ENCODE measurements around the gene B4GALNT3. TPM values are rescaled to one million over a fixed set of nuclear protein-coding genes. Genes with fewer than 3 reads are reported as not detected.

Gene B4GALNT3
- total RNA-seq, 3 donors from 2014 or later (not counting 1 experiment from before 2014, with no cell fraction given), result 0.93 to 4.2 TPM; not detected in 1

GRCh38 chr12:553216-554000 is 93.7 kb downstream of the B4GALNT3 start:
- WGBS (ENCODE audit: insufficient coverage), result 45% methylated on average over 23 of the region's 23 CpGs
- Histone ChIP-seq H3K9me3 (ENCODE audit: control insufficient read depth, insufficient read depth, low read length) (no peaks in the 10 kb centered on the region), H3K36me3 (ENCODE audit: control insufficient read depth, insufficient read depth, low read length) (no peaks in the 10 kb centered on the region), H3K4me3 (ENCODE audit: low read length) (peak overlapping the region; percentile 32), H3K4me1 (ENCODE audit: control insufficient read depth, insufficient read depth, low read length) (peaks cover 11% of the 10 kb centered on the region), H3K27ac (ENCODE audit: low read length) (peak overlapping the region; percentile 15), H3K27me3 (ENCODE audit: control insufficient read depth, insufficient read depth, low read length) (no peaks in the 10 kb centered on the region)
- H3K27me3 Mint-ChIP-seq (ENCODE audit: low read depth in 2 of 2), result no peaks in the 10 kb centered on the region
- peak in 2 of 3 donors; percentile 26 to 88 for ATAC-seq
- peak in 1 of 2 donors; percentile 51 for DNase-seq
- H3K4me3 Mint-ChIP-seq, result no peak overlapping the region
- H3K36me3 Mint-ChIP-seq, result no peaks in the 10 kb centered on the region
- no peaks in the 10 kb centered on the region for H3K9me3 Mint-ChIP-seq
- TF ChIP-seq, protein P1, sequence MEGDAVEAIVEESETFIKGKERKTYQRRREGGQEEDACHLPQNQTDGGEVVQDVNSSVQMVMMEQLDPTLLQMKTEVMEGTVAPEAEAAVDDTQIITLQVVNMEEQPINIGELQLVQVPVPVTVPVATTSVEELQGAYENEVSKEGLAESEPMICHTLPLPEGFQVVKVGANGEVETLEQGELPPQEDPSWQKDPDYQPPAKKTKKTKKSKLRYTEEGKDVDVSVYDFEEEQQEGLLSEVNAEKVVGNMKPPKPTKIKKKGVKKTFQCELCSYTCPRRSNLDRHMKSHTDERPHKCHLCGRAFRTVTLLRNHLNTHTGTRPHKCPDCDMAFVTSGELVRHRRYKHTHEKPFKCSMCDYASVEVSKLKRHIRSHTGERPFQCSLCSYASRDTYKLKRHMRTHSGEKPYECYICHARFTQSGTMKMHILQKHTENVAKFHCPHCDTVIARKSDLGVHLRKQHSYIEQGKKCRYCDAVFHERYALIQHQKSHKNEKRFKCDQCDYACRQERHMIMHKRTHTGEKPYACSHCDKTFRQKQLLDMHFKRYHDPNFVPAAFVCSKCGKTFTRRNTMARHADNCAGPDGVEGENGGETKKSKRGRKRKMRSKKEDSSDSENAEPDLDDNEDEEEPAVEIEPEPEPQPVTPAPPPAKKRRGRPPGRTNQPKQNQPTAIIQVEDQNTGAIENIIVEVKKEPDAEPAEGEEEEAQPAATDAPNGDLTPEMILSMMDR (IDR thresholded peaks at IDR 0.05), result no peak
- intact Hi-C loops (cut with micrococcal nuclease), result no loop called here
- H3K4me1 Mint-ChIP-seq, result peaks cover 13 to 66% of the 10 kb centered on the region in 2 donors
- peak overlapping the region in 1 of 2 donors; percentile 95 for H3K27ac Mint-ChIP-seq

DNA sequence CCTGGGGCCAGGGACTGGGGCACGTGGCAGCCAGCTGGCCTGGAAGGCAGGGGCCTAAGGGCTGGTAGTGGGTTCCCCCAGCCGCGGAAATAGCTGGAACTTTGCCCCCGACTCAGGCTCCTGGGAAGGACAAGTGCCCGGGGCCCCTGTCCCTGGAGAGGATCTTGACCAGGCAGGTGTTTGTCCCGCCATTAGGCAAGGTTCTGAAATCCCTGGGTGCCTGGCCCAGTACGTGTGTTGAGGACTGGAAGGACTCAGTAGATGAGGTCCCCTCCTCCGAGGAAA is 94.2 kb downstream of the B4GALNT3 start:
- Histone ChIP-seq H3K27ac (ENCODE audit: low read length) (peak overlapping the region; percentile 15), H3K4me1 (ENCODE audit: control insufficient read depth, insufficient read depth, low read length) (peaks cover 11% of the 10 kb centered on the region), H3K27me3 (ENCODE audit: control insufficient read depth, insufficient read depth, low read length) (no peaks in the 10 kb centered on the region), H3K4me3 (ENCODE audit: low read length) (peak overlapping the region; percentile 32), H3K36me3 (ENCODE audit: control insufficient read depth, insufficient read depth, low read length) (no peaks in the 10 kb centered on the region), H3K9me3 (ENCODE audit: control insufficient read depth, insufficient read depth, low read length) (no peaks in the 10 kb centered on the region)
- H3K36me3 Mint-ChIP-seq, result no peaks in the 10 kb centered on the region
- TF ChIP-seq, protein P1 (IDR thresholded peaks at IDR 0.05), result no peak
- H3K4me3 Mint-ChIP-seq, result no peak overlapping the region
- whole genome bisulfite sequencing (ENCODE audit: insufficient coverage), result 79% methylated on average over 8 of the region's 8 CpGs
- ATAC-seq, result no peak
- H3K4me1 Mint-ChIP-seq, result peaks cover 13 to 69% of the 10 kb centered on the region in 2 donors
- no peak for DNase-seq
- H3K9me3 Mint-ChIP-seq, result no peaks in the 10 kb centered on the region
- no peaks in the 10 kb centered on the region for H3K27me3 Mint-ChIP-seq (ENCODE audit: low read depth in 2 of 2)
- H3K27ac Mint-ChIP-seq, result peak overlapping the region in 1 of 2 donors; percentile 95
- intact Hi-C loops (cut with micrococcal nuclease), result no loop called here

- TF ChIP-seq, protein P1 (IDR thresholded peaks at IDR 0.05), result no peak
- H3K4me1 Mint-ChIP-seq, result peaks cover 13 to 78% of the 10 kb centered on the region in 2 donors
- WGBS (ENCODE audit: insufficient coverage), result 94% methylated on average over 20 of the region's 20 CpGs
These were observed 96.8 kb downstream of the B4GALNT3 start for GRCh38 chr12:556498-556897.

More at GRCh38 chr12:556498-556897, 96.8 kb downstream of the B4GALNT3 start:
- no peaks in the 10 kb centered on the region for H3K36me3 Mint-ChIP-seq
- no peak overlapping the region for H3K4me3 ChIP-seq (ENCODE audit: low read length)
- H3K27me3 ChIP-seq (ENCODE audit: control insufficient read depth, insufficient read depth, low read length), result no peaks in the 10 kb centered on the region
- H3K27ac Mint-ChIP-seq, result peak overlapping the region in 1 of 2 donors; percentile 64
- H3K27ac ChIP-seq (ENCODE audit: low read length), result no peak overlapping the region
- ATAC-seq (no peak), DNase-seq (no peak)
- H3K9me3 Mint-ChIP-seq, result no peaks in the 10 kb centered on the region
- H3K27me3 Mint-ChIP-seq (ENCODE audit: low read depth in 2 of 2), result no peaks in the 10 kb centered on the region
- no peak overlapping the region for H3K4me3 Mint-ChIP-seq
- H3K4me1 ChIP-seq (ENCODE audit: control insufficient read depth, insufficient read depth, low read length), result peaks cover 17% of the 10 kb centered on the region
- intact Hi-C loops (cut with micrococcal nuclease), result no loop called here
- H3K36me3 ChIP-seq (ENCODE audit: control insufficient read depth, insufficient read depth, low read length), result no peaks in the 10 kb centered on the region
- H3K9me3 ChIP-seq (ENCODE audit: control insufficient read depth, insufficient read depth, low read length), result no peaks in the 10 kb centered on the region

Data from natural killer cell (primary cell).